Head of caudate nucleus (tissue), 42 donors: ENCODE results near the gene HNRNPK.

Experiments
- DNase-seq, 42 donors: peaks; one replicate each; pipeline versions ENCODE4 v3.0.0 to v3.0.0-alpha.2; 2020 to 2021; ENCODE audit warnings: mixed read lengths in 7 of 42
- intact Hi-C: fragments of 100-400 bp; cut with DNase I; formaldehyde crosslinking; loops from one replicate; pipeline ENCODE4 v1.15.0; 2022

HNRNPK gene

DNA sequence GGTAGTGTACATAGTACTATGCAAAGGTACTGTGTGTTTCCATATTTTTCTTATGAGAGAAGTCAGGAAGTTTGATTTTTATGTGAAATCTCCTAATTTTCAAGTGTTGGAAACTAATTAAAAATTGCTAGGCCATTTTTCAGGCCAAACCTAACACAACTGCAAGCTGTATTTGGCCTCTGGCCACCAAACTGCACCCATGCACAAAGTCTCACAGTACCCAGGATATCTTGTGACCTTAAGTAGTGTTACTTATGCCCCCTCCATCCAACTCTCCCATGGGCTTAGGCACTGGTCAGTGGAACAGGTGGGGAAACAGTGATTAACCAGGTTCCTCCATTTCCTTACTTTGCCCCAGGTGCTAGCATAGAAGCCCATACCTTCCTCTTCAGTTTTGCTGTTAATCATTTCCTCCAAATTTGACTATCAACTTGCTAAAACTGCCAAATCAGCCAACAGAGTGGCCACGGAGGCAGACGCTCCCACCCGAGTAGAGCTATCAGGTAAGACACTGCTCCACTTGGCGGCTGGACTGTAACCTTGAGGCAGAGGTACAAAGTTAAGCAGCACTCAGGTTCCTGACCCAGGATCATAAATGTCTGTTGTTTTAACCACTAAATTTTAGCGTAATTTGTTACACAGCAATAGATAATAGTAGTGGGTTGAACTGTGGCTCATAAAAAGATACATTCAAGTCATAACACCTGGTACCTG is 39.3 kb downstream of the HNRNPK start:
- DNase-seq: no peak
- intact Hi-C loops: no loop called here

DNA sequence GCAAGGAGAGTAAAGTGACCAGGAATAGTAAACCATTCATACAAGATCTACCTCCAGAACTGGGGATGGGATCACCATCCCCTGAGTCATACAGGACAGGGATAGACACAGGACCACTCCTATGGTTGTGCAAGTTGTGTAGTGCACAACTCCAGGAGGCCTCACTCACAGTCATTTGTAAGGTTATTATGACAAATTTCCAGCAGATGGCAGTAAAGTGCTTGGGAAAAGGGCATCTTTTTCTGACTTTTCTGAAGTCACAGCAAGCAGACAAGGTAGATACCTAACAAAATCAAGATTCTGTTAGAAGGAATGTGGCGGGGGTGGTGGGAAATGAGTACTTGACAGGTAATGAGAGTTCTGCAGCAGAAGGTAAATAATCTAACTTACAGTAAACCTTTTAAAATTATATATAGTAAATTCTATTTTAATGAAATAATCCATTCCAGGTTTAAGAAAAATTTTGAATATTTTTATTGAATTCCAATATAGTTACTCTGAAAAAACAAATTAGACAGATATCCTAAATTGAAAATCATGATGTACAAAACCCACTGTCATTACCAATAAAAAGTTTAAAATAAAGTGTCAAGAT is 42.1 kb downstream of the HNRNPK start:
- intact Hi-C loops: loop anchor here (5.0 kb wide), 2 partner anchors 324 to 379 kb away; no protein-coding TSS in a partner anchor
- DNase-seq: peak in 23 of 42 donors; percentile 3 to 73 (median 40)

DNA sequence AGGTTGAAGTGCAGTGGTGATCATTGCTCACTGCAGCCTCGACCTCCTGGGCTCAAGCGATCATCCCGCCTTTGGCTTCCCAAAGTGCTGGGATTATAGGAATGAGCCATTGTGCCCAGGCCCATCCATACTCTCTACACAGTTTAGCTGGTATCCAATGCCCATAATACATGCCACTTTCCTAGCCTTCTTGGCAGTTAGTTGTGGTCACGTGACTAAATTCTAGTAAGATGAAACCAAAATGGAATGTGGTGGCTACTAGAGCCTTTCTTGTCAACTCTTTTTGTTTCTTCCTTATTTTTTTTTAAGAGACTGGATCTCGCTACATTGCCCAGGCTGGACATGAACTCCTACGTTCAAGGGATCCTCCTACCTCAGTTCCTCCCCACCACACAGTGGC is 43.5 kb downstream of the HNRNPK start:
- peak in 1 of 42 donors; percentile 7 for DNase-seq
- intact Hi-C loops: loop anchor here (5.0 kb wide), 2 partner anchors 326 to 381 kb away; no protein-coding TSS in a partner anchor

DNA sequence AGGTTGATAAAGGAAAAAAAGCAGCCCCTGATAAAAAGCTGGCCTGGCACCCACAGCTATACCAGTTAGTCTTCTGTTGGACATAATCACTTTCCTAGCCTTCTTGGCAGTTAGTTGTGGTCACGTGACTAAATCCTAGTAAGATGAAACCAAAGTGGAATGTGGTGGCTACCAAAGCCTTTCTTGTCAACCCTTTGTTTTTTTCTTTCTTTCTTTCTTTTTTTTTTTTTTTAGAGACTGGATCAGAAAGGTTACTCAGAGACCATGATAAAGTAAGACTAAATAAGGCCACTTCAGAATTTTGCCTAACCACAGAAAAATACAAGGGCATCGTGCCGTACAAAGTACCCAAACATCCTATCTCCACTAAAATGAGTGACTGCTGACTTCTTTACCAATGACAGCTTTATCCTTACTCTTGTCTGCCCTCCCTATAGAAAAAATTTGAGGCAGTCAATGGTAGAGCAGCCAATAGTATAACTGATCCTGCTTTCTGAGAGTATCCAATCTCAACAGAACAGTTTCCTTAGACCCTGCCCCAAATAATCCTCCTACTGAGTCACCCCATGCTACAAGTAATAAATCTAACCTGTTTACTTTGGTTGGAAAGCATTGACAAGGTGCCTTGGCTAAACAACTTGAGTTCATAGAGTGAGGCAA is 44.6 kb downstream of the HNRNPK start:
- intact Hi-C loops: loop anchor here (5.0 kb wide), 2 partner anchors 327 to 382 kb away; no protein-coding TSS in a partner anchor
- peak in 1 of 42 donors; percentile 39 for DNase-seq

DNA sequence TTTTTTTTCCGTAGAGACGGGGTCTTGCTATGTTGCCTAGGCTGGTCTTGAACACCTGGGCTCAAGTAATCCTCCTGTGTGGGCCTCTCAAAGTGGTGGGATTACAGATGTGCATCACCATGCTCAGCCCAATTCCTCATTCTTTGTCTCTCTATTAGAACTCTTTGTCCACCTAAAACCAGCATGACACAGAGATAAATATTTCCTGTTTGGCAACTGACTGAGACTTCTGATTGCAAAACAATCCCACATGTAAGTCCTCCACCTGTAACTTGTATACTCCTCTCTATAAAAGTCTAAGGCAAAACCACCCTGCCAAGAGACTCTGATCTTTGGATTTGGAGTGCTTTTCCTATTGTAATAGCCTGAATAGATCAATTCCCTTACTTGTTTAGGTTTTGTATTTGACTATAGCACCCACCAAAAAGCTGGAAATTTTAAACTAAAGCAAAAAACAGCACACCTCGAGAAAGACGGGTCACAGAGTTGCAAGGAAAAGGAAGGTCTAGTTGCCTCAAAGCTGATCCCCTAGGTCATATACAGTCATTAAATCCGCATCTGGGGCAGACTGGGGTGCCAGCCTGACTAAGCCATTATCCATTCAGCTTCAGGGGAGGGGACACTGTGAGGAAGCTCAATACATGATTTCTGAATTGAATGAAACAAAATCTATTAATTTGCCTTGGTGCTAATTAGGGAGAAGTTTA is 45.3 kb downstream of the HNRNPK start:
- intact Hi-C loops: loop anchor here (5.0 kb wide), 2 partner anchors 328 to 383 kb away; no protein-coding TSS in a partner anchor

DNA sequence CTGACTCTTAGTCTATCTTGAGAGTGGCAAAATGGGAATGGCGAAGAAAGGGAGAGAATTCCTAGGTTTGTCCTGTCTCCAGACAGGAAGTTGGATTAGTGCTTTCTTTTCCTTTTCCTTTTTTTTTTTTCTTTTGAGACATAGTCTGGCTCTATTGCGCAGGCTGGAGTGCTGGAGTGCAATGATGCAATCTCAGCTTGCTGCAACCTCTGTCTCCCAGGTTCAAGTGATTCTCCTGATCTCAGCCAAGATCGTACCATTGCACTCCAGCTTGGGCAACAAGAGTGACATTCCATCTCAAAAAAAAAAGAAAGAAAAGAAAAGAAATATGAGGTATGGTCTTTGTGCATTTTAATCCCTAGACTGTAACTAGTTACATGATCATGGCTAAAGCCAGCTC is 46.2 kb downstream of the HNRNPK start:
- DNase-seq: peak in 1 of 42 donors; percentile 5

More for the DNA sequence above, 45.3 kb downstream of the HNRNPK start:
- DNase-seq: peak in 1 of 42 donors; percentile 21

DNA sequence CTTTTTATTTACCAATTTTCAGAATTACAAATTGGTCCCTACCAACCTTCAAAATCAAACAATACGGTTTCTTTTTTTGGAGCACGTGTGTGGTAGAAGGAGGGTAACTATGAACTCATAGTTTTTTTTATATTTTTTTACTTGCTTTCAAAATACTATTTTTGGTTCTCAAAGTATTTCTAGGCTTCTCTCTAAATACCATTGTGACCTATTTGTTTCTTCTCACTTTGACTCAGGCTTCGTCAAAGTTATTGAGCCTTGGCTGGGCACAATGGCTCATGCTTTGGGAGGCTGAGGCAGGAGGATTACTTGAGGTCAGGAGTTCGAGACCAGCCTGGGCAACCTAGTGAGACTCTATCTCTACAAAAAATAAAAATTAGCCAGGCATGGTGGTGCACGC is 47.2 kb downstream of the HNRNPK start:
- intact Hi-C loops: no loop called here
- no peak for DNase-seq

More for the DNA sequence above, 46.2 kb downstream of the HNRNPK start:
- intact Hi-C loops: no loop called here

DNA sequence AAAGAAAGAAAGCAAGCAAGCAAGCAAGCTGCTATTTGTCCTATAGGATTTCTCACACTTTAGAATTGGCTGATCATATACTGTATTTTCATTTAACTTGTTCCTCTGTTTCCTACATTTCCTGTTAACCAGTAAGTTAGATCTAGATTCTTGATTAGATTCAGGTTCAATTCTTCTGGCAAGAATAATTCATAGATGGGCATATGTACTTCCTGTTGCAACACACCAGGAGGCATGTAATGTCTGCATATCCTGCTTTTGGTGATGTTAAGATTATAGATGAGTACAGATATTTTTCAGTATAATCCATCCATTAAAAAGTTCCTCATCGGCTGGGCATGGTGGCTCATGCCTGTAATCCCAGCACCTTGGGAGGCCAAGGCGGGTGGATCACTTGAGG is 48.0 kb downstream of the HNRNPK start:
- no peak for DNase-seq
- intact Hi-C loops: no loop called here

DNA sequence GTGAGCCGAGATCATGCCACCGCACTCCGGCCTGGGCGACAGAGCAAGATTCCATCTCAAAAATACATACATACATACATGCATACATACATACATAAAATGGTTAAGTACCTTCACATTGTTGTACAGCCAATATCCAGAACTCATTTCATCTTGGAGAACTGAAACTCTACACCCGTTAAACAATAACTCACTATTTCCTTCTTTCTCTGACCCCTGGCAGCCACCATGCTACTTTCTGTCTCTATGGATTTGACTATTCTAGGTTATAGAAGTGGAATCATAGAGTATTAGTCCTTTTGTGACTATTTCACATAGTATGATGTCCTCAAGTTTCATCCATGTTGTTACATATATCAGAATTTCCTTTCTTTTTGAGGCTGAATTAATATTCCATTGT is 49.1 kb downstream of the HNRNPK start:
- DNase-seq: no peak
- intact Hi-C loops: no loop called here

DNA sequence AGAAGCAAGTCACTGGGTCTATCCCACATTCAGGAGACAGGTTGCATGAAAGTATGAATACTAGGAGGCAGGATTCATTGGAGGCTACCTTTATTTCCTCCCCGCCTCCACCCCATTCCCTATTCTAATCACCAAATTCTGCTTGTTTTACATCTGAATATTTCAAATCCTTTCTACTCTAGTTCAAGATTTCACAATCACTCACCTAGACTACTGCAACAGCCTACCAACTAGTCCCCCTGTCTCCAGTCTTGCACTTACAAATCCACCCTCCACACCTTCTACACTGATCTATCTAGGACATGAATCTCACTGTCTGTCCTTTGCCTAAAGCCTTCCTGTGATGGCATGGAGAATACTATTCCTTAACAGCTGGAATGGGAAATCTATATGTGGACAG is 52.4 kb downstream of the HNRNPK start:
- intact Hi-C loops: loop anchor here (10.0 kb wide), 1 partner anchor 57 kb away; the partner anchor contains the start of genes HNRNPK and RMI1
- DNase-seq: no peak

DNA sequence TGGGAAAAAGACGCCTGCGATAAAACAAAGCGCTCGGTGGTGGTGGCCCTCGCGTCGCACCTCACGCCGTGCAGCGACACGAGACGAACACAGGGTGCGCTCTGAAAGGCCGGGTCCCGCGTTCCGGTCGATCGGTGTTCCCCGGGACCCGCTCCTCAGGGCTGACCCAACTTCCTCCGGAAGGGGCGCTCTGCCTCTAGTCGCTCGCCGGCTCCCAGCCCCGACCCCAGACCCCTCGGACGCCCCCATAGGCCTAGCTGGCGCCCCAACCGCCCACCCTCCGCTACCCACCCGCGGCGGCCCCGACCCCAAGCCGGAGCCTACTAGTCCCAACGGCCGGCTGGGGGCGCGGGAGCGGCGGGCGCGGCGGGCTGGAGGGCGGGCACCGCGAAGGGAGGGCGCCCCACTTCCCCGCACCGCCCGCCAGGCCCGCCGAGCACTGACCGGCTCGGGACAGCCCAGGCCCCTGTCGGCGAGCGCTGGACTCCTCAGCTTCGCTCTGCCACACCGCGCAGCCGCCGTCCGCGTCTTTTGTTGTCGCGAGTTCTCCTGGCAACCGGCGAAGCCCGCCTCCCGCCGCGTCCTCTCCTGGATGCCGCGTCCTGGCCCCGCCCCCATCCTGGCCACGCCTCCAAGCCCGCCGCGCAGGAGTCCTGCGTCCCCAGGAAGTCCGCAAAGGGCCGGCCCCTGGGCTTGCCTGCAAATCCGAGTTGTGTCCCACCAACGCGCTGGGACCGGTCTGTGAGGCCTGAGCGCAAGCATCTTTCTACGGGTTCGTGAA is 58.9 kb downstream of the HNRNPK start, which contains the start of gene KIF27:
TSS of gene KIF27 (minus strand) at position 506 of the 781 bp plus-strand sequence. CDS start 5,841 bp downstream, outside the sequence.
- peak; percentile 94 to 99 (median 98) for DNase-seq
- intact Hi-C loops: loop anchor here (10.0 kb wide), 1 partner anchor 64 kb away; the partner anchor contains the start of genes HNRNPK and RMI1

DNA sequence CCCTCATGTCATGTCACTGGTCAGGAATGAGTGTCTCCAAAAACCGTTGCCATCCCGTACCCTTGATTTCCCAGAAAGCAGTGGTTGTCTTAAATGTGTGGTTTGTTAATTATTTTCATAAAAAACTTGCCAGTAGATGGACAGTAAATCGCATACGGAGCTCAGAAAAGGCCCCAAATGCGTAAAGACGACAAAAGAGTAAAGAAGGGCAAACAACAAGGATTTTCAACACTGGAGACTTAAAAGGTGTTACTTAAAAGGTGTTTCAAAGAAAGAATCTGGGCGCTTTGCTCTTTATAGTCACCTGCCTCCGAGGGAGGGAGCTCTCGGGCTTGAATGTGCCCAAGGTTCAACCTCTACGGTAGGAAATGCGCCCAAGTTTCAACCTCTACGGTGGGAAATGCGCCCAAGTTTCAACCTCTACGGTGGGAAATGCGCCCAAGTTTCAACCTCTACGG is 59.5 kb downstream of the HNRNPK start:
- peak in 29 of 42 donors; percentile 27 to 82 (median 66) for DNase-seq
- intact Hi-C loops: loop anchor here (10.0 kb wide), 1 partner anchor 64 kb away; the partner anchor contains the start of genes HNRNPK and RMI1

DNA sequence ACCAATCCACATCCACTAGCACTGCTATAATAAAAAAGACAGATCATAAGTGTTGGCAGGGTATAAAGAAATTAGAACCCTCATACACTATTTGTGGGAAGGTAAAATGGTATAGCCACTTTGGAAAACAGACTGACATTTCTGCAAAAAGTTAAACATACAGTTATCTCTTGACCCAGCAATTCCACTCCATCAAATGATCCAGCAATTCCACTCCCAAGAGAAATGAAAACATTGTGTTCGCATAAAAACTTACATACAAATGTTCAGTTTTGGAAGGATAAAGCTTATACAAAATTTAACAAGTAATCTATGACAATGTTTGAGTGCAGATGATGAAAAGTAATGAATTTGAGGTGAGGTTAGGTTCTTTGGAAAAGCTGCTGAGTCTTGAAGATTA is 60.9 kb downstream of the HNRNPK start:
- DNase-seq: no peak
- intact Hi-C loops: no loop called here
